ENCODE measurements around the gene SOX18.

The SOX18 gene

GRCh38 chr20:64053841-64054661 lies 4.6 kb upstream of the SOX18 start:
- H3K4me3 ChIP-seq (ENCODE audit: low read depth, low read length): no peak overlapping the region

- H3K4me3 ChIP-seq (ENCODE audit: low read depth, low read length): no peak overlapping the region
Observed at GRCh38 chr20:64052987-64053840, 3.8 kb upstream of the SOX18 start.

GRCh38 chr20:64052326-64052722 lies 2.9 kb upstream of the SOX18 start:
- no peak overlapping the region for H3K4me3 ChIP-seq (ENCODE audit: low read depth, low read length)

GRCh38 chr20:64051561-64052325 lies 2.3 kb upstream of the SOX18 start:
- no peak overlapping the region for H3K4me3 ChIP-seq (ENCODE audit: low read depth, low read length)

DNA sequence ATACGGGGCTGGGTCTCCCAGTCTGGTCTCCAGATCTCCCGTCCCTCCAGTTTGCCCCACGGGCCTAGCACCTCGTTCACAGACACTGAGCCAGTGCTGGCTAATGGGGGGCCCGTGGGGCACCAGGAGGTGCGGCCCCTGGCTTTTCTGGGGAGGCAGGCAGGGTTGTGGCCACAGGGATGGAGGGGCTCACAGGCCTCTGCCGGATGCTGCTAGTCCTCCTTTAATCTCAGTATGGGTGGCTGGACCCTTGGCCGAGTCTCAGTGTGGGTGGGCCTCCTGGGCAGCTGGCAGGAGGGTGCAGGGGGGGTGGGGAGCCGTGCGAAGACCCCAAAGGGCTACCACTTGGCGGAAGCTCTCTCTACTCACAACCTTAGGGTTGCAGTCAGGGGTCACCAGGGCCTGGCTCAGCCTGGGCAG lies 1.6 kb upstream of the SOX18 start:
- no peak overlapping the region for H3K4me3 ChIP-seq (ENCODE audit: low read depth, low read length)

GRCh38 chr20:64050261-64051032 lies 1.0 kb upstream of the SOX18 start:
- H3K4me3 ChIP-seq (ENCODE audit: low read depth, low read length): no peak overlapping the region

DNA sequence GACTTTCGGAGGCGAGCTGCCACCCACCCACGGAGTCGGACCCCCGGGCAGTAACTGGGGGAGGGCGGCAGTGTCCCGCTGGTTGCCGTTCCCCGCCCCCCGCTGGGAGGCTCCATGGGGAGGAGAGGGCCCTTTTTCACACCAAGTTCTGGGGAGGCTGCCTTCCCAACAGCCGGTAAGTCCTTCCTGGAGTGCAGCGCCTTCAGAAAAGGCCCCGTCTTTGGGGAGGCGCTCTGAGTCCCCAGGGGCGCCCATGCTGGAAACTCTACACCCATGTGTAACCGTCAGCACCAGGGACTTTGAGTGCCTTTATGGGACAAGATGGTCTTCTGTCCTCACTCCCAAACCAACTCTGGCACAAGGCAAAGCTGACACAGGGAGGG lies 430 bp upstream of the SOX18 start:
- peak overlapping the region; percentile 1 for H3K4me3 ChIP-seq (ENCODE audit: low read depth, low read length)

DNA sequence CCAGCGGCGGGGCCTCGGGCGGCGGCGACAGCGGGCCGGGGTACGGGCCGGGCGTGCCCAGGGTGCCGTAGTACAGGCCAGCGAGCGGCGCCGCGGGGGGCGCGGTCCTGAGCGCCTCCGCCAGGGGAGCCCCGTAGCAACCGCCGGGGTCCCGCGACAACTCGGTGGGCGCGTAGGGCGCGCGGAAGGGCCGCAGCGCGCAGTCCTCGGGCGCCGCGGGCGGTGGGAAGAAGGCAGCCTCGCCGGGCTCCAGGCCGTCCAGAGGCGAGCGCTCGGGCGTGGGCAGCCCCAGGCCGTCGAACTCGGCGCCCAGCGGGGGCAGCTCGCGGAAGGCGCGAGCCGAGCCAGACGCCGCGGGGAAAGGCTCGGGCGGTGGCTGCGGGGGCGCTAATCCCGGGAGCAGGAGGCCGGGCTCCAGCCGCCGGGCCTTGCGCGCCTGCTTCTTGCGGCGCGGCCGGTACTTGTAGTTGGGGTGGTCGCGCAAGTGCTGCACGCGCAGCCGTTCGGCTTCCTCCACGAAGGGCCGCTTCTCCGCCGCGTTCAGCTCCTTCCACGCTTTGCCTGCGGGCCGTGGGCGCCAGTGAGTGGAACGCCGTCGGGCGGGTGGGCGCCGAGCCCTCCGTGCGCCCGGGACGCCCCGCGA lies 916 bp downstream of the SOX18 start:
- peak overlapping the region; percentile 17 for H3K4me3 ChIP-seq (ENCODE audit: low read depth, low read length)

- H3K4me3 ChIP-seq (ENCODE audit: low read depth, low read length): peak overlapping the region; percentile 17
Observed at GRCh38 chr20:64047968-64048401, 1.5 kb downstream of the SOX18 start.

DNA sequence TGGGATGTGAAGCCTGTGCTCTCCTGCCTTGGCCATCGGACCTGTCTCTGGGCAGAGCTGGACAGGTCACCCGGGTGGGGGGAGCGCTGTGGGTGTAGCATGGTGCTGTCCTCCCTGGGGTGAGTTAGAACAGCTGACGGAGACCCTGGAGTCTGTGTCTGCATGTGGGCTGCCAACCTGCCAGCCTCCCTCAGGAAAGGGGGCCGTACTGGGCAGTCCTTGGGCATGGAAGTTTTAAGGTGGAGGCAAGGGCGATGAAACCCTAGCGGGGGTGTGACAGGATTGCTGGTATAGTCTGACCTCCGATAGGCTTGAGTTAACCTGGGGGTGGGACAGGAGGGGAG lies 2.4 kb downstream of the SOX18 start:
- no peak overlapping the region for H3K4me3 ChIP-seq (ENCODE audit: low read depth, low read length)

DNA sequence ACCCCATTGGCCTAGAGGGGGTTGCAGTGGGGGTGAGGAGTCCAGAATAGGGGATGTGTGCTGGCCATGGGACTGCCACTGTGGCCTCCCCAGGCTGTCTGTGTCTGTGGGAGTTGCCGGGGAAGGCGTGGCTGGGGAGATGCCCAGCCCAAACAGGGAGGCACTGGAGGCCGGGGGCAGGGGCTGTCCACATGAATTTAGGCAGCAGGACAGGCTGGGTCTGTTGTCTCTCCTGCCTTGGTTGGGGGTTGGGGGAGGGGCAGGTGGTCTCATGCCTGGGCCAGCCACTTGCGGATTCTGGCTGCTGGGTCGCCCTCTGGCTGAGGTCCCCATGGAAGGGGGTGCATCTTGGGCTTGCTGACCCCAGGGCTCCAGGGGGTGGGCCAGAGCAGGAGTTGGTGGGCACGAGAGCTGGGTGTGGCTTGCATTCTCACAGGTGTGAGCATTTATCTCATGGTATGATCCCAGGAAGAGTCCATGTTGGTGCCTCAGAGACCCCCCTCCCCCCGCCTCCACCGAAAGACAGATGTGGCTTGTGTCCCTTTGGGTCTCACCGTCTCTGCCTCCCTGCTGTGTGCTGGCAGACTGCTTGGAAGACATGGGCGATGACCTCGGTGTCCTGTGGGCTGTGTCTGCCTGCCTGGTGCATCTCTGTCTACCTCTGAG lies 4.0 kb downstream of the SOX18 start:
- H3K4me3 ChIP-seq (ENCODE audit: low read depth, low read length): no peak overlapping the region

GRCh38 chr20:64044484-64045247 lies 4.8 kb downstream of the SOX18 start:
- no peak overlapping the region for H3K4me3 ChIP-seq (ENCODE audit: low read depth, low read length)

- no peak overlapping the region for H3K4me3 ChIP-seq (ENCODE audit: low read depth, low read length)
Observed at GRCh38 chr20:64043768-64044167, 5.7 kb downstream of the SOX18 start.

GRCh38 chr20:64042054-64042781 lies 7.2 kb downstream of the SOX18 start:
- H3K4me3 ChIP-seq (ENCODE audit: low read depth, low read length): peak overlapping the region; percentile 39

GRCh38 chr20:64041781-64042053 lies 7.7 kb downstream of the SOX18 start:
- H3K4me3 ChIP-seq (ENCODE audit: low read depth, low read length): no peak overlapping the region

DNA sequence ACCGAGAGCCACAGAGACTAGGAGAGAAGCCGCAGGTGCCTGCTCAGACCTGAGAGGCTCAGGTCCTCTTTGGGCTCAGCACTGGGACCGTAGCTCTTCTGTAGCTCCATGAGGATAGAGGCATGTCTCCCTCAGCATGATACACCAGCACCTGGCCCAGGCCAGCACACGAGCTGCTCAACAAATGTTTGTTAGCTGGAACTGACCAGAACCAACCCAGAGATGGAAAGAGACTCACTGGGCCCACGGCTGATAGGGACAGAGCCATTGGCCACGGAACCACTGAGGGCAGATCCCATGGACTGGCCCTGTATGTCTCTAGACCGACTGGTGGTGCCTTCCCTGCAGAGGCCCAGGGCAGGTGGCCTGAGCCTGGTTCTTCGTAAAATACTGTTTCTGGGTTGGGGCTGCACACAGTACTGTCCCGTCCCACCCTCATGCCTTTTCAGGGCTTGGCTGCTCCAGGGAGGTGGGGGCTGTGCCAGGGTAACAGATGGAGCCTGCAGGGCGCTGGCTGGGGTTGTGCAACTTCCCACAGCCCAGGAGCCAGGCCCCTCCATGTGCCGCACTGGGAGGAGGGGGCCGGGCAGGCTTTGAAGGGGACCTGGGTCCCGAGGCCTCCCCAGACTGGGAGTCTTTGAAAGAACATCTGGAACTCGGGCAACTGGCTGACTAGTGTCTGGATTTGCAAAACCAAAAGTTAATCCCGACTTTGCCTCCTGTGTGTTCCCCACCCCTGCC lies 8.2 kb downstream of the SOX18 start:
- H3K4me3 ChIP-seq (ENCODE audit: low read depth, low read length): no peak overlapping the region

- no peak overlapping the region for H3K4me3 ChIP-seq (ENCODE audit: low read depth, low read length)
Observed at GRCh38 chr20:64040231-64041039, 9.0 kb downstream of the SOX18 start.

Measured in iPS-11a (cell line).